ENCODE results near the gene FER.

DNA sequence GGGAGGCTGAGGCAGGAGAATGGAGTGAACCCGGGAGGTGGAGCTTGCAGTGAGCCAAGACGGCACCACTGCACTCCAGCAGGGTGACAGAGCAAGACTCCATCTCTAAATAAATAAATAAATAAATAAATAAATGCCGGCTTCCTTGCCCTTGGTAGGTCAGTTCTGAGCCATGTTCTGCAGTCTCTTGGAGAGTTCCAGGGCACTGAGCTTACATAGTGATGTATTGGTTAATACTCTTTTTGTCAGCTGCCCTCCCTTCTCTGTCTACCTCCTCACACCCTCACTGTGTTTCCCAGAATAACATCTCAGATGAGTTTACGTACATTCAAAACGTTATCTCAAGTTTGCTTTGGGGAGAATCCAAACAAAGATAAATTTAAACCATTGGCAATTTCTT, 45.2 kb upstream of the FER start:
- TF ChIP-seq CTCF (IDR thresholded peaks at IDR 0.05; ENCODE audit: low read depth, low read length) (no peak), EZH2phosphoT487 (IDR thresholded peaks at IDR 0.05; ENCODE audit: low read depth) (no peak)
